Epithelial cell of proximal tubule (primary cell): Measurements from ENCODE around the gene TMED6. TPM values are rescaled to one million over a fixed set of nuclear protein-coding genes. Genes with fewer than 3 reads are reported as not detected.
"Not testable (repeated sequence)": the region's sequence is repeated elsewhere in the genome, so short reads cannot be mapped to it uniquely, and the experiment has no call there.

Experiments
- DNase-seq: peaks from one replicate; pipeline ENCODE4 v3.0.0-alpha.2; 2011; ENCODE audit warnings: low read depth
- H3K4me3 ChIP-seq: 2 replicates; pipeline ENCODE4 v1.5.1; 2011; ENCODE audit warnings: low read depth, mild to moderate bottlenecking, low read length
- CTCF ChIP-seq: conservative IDR thresholded peaks from 2 replicates; pipeline ENCODE4 v1.5.1; 2012; ENCODE audit warnings: low read depth, mild to moderate bottlenecking, low read length
- total RNA-seq: library from RNA; depleted of rRNA; stranded (reverse); fragments of >200 nt; gene quantifications from 2 replicates; pipeline ENCODE4 v1.2.3, GENCODE V29; 2015

The TMED6 gene
- total RNA-seq, 1 donor from 2014 or later: not detected

- H3K4me3 ChIP-seq: no peak overlapping the region
- no peak for TF ChIP-seq CTCF
- DNase-seq: no peak
These were observed 49.3 kb downstream of the TMED6 start for GRCh38 chr16:69302301-69302700.

GRCh38 chr16:69301861-69302260 is 49.7 kb downstream of the TMED6 start:
- no peak for DNase-seq
- no peak overlapping the region for H3K4me3 ChIP-seq
- TF ChIP-seq CTCF: no peak

GRCh38 chr16:69301187-69301586 is 50.4 kb downstream of the TMED6 start:
- no peak for TF ChIP-seq CTCF
- no peak overlapping the region for H3K4me3 ChIP-seq
- DNase-seq: no peak

- no peak for TF ChIP-seq CTCF
- no peak for DNase-seq
- no peak overlapping the region for H3K4me3 ChIP-seq
These were observed 53.3 kb downstream of the TMED6 start for GRCh38 chr16:69298261-69298660.

GRCh38 chr16:69296771-69297170 is 54.8 kb downstream of the TMED6 start:
- not testable (repeated sequence) for H3K4me3 ChIP-seq, DNase-seq

GRCh38 chr16:69294051-69294450 is 57.5 kb downstream of the TMED6 start:
- no peak for TF ChIP-seq CTCF
- DNase-seq: no peak
- H3K4me3 ChIP-seq: no peak overlapping the region

- TF ChIP-seq CTCF: no peak
- H3K4me3 ChIP-seq: no peak overlapping the region
- no peak for DNase-seq
These were observed 58.2 kb downstream of the TMED6 start for GRCh38 chr16:69293401-69293800.

Other genes starting within 250 kb of the TMED6 start
- 14.0 and 16.4 TPM in 2 replicates for gene HAS3, start 246.1 kb downstream of the TMED6 start, total RNA-seq
- 47.4 and 53.7 TPM in 2 replicates for gene CHTF8, start 219.2 kb downstream of the TMED6 start, total RNA-seq
- 16.3 and 41.0 TPM in 2 replicates for gene UTP4, start 219.1 kb downstream of the TMED6 start, total RNA-seq
- gene SNTB2, start 164.6 kb downstream of the TMED6 start, total RNA-seq: 5.8 and 31.0 TPM in 2 replicates
- gene VPS4A, start 40.4 kb downstream of the TMED6 start, total RNA-seq: 31.0 and 35.4 TPM in 2 replicates
- 23.8 and 36.8 TPM in 2 replicates for gene PDF, start 21.2 kb downstream of the TMED6 start, total RNA-seq
- 39.4 and 45.4 TPM in 2 replicates for gene COG8, start 12.2 kb downstream of the TMED6 start, total RNA-seq
- gene NIP7, start 12.0 kb downstream of the TMED6 start, total RNA-seq: 27.2 and 42.9 TPM in 2 replicates
- 4.1 and 7.4 TPM in 2 replicates for gene TERF2, start 34.2 kb upstream of the TMED6 start, total RNA-seq
- 54.0 and 97.6 TPM in 2 replicates for gene CYB5B, start 72.8 kb upstream of the TMED6 start, total RNA-seq
- gene NFAT5, start 214.2 kb upstream of the TMED6 start, total RNA-seq: 5.1 and 6.5 TPM in 2 replicates